Stimulated activated naive CD4-positive, alpha-beta T cell (primary cell): Measurements from ENCODE around the gene RAD9A.
A peak's percentile ranks its signal among the peaks of the same experiment; 100 is the strongest.

Experiments
- DNase-seq, 6 experiments: peaks; one replicate each; lab custom pipeline; 2025; lab: John Stamatoyannopoulos, UW

RAD9A gene

DNA sequence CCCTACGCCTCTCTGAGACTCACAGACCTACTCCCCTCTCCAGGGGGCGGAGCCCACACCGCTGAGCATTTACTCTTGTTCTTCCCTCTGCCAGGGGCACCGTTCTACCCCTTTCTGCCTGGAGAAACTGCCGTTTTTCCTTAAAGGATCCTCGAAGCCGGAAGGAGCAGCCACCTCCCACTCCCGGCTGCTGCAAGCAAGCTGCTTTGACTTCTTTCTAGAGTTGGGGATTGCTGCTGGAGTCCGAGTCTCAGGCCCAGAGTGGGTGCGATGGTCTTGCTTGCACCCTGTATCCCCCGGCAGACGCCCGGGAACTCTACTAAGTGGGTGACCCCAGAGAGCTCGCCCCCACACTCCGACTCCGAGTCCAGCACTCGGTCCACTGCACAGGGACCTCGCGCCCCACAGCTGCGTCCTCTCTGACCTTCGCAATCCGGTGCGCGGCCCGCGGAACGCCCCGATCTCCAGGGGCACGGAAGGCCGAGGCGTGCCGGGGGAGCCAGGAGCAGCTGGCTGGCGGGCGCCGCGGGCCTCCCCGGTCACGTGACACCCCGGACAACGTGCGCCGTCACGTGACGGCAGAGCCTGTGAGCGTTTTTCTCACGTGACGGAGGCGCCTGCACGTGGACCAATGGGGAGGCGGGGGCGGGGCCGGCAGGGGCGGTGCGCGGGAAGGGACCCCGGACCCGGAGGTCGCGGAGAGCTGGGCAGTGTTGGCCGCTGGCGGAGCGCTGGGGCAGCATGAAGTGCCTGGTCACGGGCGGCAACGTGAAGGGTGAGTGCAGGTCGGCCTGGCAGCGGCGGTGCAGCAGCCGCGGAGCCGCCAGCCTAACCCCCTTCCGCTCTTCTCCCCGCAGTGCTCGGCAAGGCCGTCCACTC lies at the start of gene RAD9A:
Gene RAD9A, plus strand, starts transcription at position 683 of the 879 bp plus-strand sequence. Its CDS starts 59 bp downstream, at position 742.
- DNase-seq: peak; percentile 81 to 94 (median 86)

DNA sequence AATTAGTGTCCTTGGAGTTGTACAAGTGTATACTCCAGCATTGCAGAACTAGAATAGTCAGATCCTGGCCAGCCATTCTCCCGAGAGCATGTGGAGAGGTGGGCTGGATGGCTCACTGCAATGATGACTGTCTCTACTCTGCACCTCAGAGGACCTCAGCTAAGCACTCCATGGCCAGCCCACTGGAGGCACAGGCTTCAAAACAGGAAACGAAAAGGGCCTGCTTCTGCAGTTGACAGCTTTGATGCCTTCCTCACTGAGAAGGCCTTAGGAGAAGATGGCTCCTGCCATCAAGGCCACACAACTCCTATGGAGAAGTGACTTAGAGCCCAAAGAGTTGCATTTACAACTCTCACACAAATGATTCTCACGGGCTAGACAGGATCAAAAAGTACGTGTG lies 47.5 kb upstream of the RAD9A start:
- DNase-seq: peak in 3 of 6 experiments; percentile 13 to 25 (median 20)

GRCh38 chr11:67345247-67345919 lies 46.4 kb upstream of the RAD9A start:
- peak in 2 of 6 experiments; percentile 21 to 69 for DNase-seq

- peak in 3 of 6 experiments; percentile 26 to 69 (median 50) for DNase-seq
These were observed 45.6 kb upstream of the RAD9A start for GRCh38 chr11:67345920-67346819.

- DNase-seq: no peak
These were observed 43.6 kb upstream of the RAD9A start for GRCh38 chr11:67347964-67348749.

DNA sequence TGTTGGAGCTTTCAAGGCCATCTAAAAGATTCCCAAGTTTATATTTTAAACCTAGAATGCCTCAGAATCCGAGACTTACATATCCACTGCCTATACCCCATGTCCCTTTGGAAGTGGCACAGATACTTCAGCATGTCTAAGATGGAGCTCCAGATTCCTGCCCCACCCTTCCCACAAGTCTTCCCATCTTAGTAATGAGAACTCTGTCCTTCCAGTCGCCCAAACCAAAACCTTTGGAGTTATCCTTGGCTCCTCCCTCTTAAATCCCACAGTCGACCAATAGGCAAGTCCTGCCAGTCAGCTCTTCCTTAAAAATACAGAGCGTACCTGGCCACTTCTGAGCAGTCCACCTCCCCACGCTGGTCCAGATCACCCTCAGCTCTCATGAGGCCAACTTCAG lies 42.8 kb upstream of the RAD9A start:
- no peak for DNase-seq

DNA sequence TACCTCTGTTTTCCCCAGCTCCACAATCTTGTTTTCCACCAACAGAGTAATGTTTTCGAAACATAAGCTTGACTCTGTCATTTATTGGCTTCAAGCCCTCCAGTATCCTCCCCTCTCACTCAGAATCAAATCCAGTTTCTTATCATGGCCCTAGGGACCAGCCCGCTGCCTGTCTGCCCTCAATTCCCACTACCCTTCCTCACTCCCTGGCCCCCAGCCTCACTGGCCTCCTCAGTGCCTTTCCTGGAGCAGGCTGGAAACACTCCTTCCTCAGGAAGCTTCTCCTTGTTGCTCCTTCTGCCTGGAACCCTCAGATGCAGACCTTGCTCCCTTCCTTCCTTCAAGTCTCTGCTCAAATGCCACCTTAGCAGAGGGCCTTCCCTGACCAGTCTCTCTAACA lies 42.3 kb upstream of the RAD9A start:
- DNase-seq: no peak

- DNase-seq: no peak
These were observed 41.8 kb upstream of the RAD9A start for GRCh38 chr11:67349928-67350465.

- peak; percentile 41 to 73 (median 50) for DNase-seq
These were observed 40.3 kb upstream of the RAD9A start for GRCh38 chr11:67351275-67352005.

GRCh38 chr11:67352546-67353316 lies 39.1 kb upstream of the RAD9A start:
- DNase-seq: peak in 4 of 6 experiments; percentile 60 to 93 (median 80)

DNA sequence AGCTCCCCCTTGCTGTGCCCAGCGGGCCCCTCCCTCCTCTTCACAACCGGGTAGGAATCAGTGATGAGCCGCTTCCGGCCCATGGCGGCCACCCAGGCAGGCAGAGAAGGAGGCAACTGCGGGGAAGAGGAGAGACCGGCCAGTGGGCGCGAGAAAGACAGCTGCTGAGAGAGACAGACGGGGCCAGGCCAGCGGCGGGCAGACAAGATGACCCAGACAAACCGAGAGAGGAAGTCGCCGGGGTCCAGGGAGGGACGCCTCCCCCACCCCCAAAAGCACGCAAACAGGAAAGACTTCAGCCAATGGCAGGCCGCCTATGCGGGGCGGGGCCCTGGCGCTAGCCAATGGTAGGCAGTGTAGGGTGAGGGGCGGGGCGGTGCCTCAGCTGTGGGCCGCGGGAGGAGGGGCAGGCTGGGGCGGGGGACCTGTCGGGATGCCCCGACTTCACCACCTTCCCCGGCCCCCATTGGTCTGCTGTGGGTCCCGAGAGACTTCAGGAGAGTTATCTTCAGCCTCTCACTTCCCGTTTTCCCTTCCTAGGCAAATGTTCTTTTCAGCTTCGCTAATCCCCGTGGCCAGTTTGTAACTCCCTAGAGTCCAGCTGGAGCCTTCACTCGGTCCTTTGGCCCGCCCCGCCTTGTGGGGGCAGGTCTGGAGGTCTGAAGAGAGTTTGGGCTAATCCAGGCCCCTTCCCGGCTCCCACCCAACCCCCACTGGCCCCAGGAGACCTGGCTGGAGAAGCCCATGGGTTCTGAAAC lies 38.3 kb upstream of the RAD9A start, which contains the start of gene POLD4:
Gene POLD4, minus strand, starts transcription at position 230 of the 758 bp plus-strand sequence. Its CDS starts 147 bp downstream, at position 83.
- peak; percentile 88 to 99 (median 96) for DNase-seq

DNA sequence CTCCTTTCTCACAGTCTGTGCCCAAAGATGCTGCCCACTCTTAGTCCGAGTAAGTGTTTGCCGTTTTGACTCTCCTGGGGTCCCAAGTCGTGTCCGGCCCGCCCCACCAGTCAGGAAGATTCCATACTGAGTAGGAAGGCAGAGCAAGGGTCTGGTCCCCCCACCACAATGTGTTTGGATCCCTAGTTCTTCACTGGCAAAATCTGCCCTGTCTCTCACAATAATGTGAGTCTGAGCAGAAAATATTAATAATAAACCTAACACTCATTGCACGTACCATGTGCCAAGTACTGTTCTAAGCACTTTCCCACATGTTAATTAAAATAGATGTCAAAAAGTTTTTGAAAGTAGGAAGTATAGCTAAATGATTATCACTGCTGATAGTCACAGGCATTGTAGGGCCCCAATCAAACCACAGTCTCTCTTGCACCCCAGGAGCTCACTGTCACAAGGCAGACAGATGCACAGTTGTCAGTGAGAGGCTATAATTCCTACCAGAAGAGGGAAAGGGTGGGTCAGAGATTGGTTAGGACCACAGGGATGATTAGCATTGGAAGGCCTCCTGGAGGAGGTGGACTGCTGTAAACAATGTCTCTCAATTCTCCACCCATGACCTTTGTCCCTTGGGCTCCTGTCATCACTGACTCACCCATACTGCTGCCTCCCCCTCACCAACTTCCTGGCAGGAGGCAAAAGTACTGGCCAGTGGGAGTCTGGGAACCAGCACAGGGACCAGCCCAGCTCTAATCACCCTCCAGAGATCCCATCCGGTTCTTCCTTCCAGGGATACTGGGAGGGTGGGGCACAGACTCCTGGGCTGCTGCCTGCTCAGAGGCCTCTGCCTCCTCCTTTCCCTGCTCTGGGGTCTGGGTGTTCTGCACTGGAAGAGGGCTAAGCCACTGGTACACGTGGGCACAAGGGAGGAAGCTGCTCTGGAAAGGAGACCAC lies 37.4 kb upstream of the RAD9A start:
- no peak for DNase-seq

GRCh38 chr11:67355023-67355793 lies 36.6 kb upstream of the RAD9A start:
- DNase-seq: no peak

DNA sequence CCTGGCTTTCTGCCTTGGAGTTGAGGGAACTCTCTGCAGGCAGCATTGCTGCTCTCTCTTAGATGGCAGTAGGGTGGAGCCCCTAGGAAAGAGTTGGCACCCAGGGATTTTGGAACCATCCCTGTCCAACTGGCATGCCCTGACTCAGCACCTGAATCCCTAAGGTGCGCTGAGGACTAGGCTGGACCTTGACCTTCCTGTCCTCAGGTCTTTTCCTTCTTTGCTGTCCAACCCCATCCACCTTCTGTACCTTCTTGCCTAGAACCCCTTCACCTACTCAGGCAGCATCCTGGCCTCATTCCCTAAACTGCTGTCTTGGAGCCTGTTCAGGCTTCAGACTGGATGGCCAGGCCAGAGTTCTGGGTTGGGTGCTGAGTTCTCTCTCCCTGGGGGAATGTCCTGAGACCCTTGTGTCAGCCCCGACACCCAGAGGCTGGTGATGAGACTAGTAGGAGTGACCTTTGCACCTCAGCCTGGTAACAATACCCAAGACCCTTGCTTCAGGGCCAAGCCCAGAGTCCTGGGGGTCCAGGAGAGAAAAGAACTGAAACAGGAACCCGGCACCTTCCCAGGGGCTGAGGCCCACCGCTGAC lies 35.9 kb upstream of the RAD9A start:
- DNase-seq: no peak

GRCh38 chr11:67356387-67356863 lies 35.4 kb upstream of the RAD9A start:
- no peak for DNase-seq
